Right lobe of liver (tissue), 6 donors: ENCODE measurements around the gene C14orf132. TPM values are rescaled to one million over a fixed set of nuclear protein-coding genes. Genes with fewer than 3 reads are reported as not detected.

ENCODE experiments used
- ATAC-seq, 4 donors: fragments of 200-7000 bp; cut with Tn5 transposase; one replicate each; pipeline ENCODE4 v1.9.1; 2020; ENCODE audit warnings: mild to moderate bottlenecking in 4 of 4, moderate library complexity in 4 of 4
- DNase-seq, 3 donors: peaks; one replicate each; pipeline ENCODE4 v3.0.0-alpha.2; 2020
- H3K27ac ChIP-seq, 3 donors: fragments of 200-600 bp; one replicate each; pipeline ENCODE4 v1.8.0; 2022
- H3K27me3 ChIP-seq, 2 donors: fragments of 200-600 bp; one replicate each; pipeline ENCODE4 v1.8.0; 2022
- H3K36me3 ChIP-seq, 4 donors: fragments of 200-600 bp; sonication (generic) in 1 of 4; one replicate each; pipeline versions ENCODE4 v1.5.1 to v1.8.0; 2017 to 2022; ENCODE audit warnings: control low read depth in 1 of 4
- H3K4me1 ChIP-seq, 4 donors: fragments of 200-600 bp; sonication (generic) in 1 of 4; one replicate each; pipeline versions ENCODE4 v1.5.1 to v1.8.0; 2017 to 2022; ENCODE audit warnings: control low read depth in 1 of 4
- H3K4me3 ChIP-seq, 3 donors: fragments of 200-600 bp; one replicate each; pipeline ENCODE4 v1.8.0; 2022
- H3K9me3 ChIP-seq, 4 donors: fragments of 200-600 bp; sonication (generic) in 1 of 4; one replicate each; pipeline versions ENCODE4 v1.5.1 to v1.8.0; 2017 to 2022; ENCODE audit warnings: control low read depth in 1 of 4
- POLR2A ChIP-seq: fragments of 450-650 bp; IDR thresholded peaks from one replicate; pipeline ENCODE4 v1.6.1; 2017; ENCODE audit warnings: antibody characterized with exemption, mild to moderate bottlenecking
- WGBS: methylation state at CpG from one replicate; pipeline ENCODE4 v1.1.6; 2018; ENCODE audit warnings: low coverage, low lambda C conversion rate; ENCODE audit not compliant: insufficient coverage; ENCODE audit errors: missing lambda C conversion rate; 5-methylcytosine and 5-hydroxymethylcytosine counted together
- intact Hi-C, 2 donors: fragments of 100-400 bp; cut with DNase I; formaldehyde crosslinking; loops; one replicate each; pipeline versions ENCODE4 v1.11.2 to v1.14.1; 2022
- total RNA-seq, 6 experiments: library from RNA; depleted of rRNA in 2 of 6; stranded (reverse); fragments of >200 nt in 2 of 6; fragmentation: NEBNext Ultra II Directional in 3 of 6; extraction: Animal tissue kit (Norgen Biotek cat#: 25700) in 3 of 6; gene quantifications; one replicate each; pipeline versions ENCODE4 v1.1.0 to v1.2.4, GENCODE V29; 2016 to 2023
- TF ChIP-seq, protein P1 (sequence below), 4 donors: fragments of 200-600 bp in 3 of 4; fragments of 450-650 bp in 1 of 4; IDR thresholded peaks; one replicate each; pipeline versions ENCODE4 v1.5.1 to v1.8.0; 2016 to 2022; ENCODE audit warnings: antibody characterized with exemption in 4 of 4, mild to moderate bottlenecking in 2 of 4
- donor health status: DM: no; HTN: yes; CAD: no.
- donor health status: DM: no; HTN: no; CAD: no.
- donor health status: DM: no; HTN: no; CAD: no.
- donor health status: DM: no; HTN: yes; CAD: no.
- donor health status: DM: no; HTN: yes; CAD: no.

The C14orf132 gene
- total RNA-seq, 6 experiments from 2014 or later = 1.7 to 6.9 (median 3.3) TPM

DNA sequence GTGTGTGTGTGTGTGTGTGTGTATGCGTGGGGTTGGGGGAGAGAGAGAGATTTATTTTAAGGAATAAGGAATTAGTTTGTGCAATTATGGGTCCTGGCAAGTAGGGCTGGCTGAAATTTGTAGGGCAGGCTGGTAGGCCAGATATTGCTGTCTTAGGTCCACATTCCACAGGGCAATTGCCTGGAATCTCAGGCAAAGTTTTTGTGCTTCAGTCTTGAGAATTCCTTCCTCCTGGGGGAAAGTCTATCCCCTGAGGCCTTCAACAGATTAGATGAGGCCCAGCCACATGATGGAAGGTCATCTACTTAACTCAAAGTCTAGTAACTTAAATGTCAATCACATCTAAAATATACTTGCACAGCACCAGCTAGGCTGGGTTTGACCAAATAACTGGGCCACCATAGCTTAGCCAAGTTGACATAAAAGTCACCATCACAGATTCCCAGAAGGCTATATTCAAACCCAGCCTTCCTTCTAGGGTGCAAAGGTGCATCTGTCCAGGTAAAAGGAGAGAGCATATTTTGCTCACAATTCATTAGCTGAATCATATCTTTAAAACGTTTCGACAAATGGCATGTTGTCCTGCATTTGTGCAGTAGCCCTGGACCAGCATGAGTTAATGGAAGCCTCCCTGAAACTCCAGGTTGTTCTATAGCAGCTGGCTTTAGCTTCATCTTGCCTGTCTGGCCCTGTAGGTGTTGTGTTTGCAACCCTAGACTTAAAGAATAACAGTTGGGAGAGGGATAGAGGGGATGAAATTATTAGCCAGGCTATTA lies 63.1 kb downstream of the C14orf132 start:
- Histone ChIP-seq H3K27ac (no peak overlapping the region), H3K4me1 (peaks cover 0 to 45% (median 14%) of the 10 kb centered on the region in 4 donors), H3K4me3 (no peak overlapping the region), H3K27me3 (no peaks in the 10 kb centered on the region), H3K36me3 (no peaks in the 10 kb centered on the region), H3K9me3 (no peaks in the 10 kb centered on the region)
- DNase-seq (no peak), ATAC-seq (no peak)
- TF ChIP-seq POLR2A = no peak
- intact Hi-C loops = loop anchor here (5.0 to 10.0 kb wide), 3 partner anchors 93 to 170 kb away; no protein-coding TSS in a partner anchor
- 63% methylated on average over 3 of the region's 3 CpGs for WGBS

- peaks cover 0 to 42% (median 12%) of the 10 kb centered on the region in 4 donors for H3K4me1 ChIP-seq
- no peak overlapping the region for H3K27ac ChIP-seq
- DNase-seq (no peak), ATAC-seq (no peak)
- H3K27me3 ChIP-seq = no peaks in the 10 kb centered on the region
- TF ChIP-seq, protein P1, sequence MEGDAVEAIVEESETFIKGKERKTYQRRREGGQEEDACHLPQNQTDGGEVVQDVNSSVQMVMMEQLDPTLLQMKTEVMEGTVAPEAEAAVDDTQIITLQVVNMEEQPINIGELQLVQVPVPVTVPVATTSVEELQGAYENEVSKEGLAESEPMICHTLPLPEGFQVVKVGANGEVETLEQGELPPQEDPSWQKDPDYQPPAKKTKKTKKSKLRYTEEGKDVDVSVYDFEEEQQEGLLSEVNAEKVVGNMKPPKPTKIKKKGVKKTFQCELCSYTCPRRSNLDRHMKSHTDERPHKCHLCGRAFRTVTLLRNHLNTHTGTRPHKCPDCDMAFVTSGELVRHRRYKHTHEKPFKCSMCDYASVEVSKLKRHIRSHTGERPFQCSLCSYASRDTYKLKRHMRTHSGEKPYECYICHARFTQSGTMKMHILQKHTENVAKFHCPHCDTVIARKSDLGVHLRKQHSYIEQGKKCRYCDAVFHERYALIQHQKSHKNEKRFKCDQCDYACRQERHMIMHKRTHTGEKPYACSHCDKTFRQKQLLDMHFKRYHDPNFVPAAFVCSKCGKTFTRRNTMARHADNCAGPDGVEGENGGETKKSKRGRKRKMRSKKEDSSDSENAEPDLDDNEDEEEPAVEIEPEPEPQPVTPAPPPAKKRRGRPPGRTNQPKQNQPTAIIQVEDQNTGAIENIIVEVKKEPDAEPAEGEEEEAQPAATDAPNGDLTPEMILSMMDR (IDR thresholded peaks at IDR 0.05) = no peak
- TF ChIP-seq POLR2A = no peak
- H3K36me3 ChIP-seq = no peaks in the 10 kb centered on the region
- H3K9me3 ChIP-seq = no peaks in the 10 kb centered on the region
- 75% methylated on average over 2 of the region's 2 CpGs for WGBS
- no peak overlapping the region for H3K4me3 ChIP-seq
- intact Hi-C loops = loop anchor here (5.0 to 10.0 kb wide), 3 partner anchors 92 to 169 kb away; no protein-coding TSS in a partner anchor
These were observed 63.9 kb downstream of the C14orf132 start for GRCh38 chr14:96103075-96103474.

DNA sequence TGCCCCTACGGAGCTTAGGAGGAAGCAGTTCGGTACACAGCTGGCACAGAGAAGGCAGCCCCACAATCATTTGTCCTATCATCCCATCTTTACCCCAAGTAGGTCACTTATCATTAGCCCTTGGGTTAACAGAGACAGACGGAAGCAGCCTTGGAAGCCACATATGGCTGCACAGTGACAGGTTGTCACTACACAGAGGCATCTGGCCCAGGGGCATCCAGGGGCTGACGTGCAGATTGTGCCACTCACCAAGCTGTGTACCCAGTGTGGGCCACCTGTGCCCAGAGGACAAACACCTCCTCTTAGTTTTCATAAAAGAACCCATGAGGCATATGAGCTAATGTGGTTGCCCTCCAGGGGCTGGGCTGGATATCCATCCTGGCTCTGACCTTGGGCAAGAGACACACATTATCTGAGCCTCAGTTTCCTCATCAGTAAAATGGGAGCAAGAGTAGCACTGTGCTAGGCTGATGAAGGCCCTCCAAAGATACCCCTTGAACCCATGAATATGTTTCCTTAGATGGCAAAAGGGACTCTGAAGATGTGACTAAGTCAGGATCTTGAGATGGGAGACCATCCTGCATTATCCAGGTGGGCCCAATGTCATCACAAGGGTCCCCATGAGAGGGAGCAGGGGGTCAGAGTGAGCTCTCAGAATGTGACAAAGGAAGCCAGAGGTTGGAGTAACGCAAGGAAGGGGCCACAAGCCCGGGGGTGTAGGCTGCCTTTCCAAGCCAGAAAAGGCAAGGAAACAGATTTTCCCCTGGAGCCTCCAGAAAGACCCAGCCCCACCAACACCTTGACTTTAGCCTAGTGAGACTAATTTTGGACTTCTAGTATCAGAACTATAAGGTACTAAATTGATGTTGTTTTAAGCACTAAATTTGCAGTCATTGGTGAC lies 64.6 kb downstream of the C14orf132 start:
- intact Hi-C loops = loop anchor here (5.0 to 10.0 kb wide), 3 partner anchors 91 to 168 kb away; no protein-coding TSS in a partner anchor
- no peak for DNase-seq

DNA sequence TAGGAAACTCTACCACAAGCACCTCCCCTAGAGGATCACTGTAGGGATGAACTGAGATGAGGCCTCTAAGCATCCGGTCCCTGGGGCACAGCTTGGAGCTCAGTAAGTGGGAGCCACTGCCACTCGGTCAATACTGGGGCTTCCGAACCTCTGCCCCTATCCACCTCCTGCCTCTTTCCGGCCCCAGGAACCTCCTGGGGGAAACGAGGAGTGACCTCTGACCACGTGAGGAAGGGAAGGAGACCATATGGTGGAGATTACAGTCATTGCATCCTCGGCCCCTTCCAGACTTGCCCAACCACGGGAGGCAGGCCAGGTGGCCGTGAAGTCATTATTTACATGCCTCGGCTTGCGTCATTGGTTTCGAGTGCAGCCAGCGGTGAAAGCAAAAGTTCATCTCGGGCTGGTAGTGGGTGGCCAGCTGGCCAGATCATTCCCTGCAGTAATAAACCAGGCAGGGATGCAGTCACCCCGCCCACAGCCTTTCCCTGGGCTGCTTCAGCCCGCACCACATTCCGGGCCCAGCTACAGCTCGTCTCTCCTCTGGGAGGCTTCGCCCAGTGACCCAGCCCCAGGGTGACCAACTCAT lies 65.4 kb downstream of the C14orf132 start:
- DNase-seq = peak; percentile 90 to 95 (median 93)
- intact Hi-C loops = loop anchor here (5.0 to 10.0 kb wide), 3 partner anchors 90 to 168 kb away; no protein-coding TSS in a partner anchor

More for the DNA sequence above, 64.6 kb downstream of the C14orf132 start:
- Histone ChIP-seq H3K4me1 (peaks cover 0 to 37% (median 7%) of the 10 kb centered on the region in 4 donors), H3K4me3 (no peak overlapping the region), H3K27me3 (no peaks in the 10 kb centered on the region), H3K36me3 (no peaks in the 10 kb centered on the region), H3K27ac (peak overlapping the region; percentile 57 to 81 (median 77)), H3K9me3 (no peaks in the 10 kb centered on the region)
- no peak for ATAC-seq
- WGBS = 100% methylated on average over 1 of the region's 6 CpGs
- TF ChIP-seq, protein P1 (IDR thresholded peaks at IDR 0.05) = no peak
- TF ChIP-seq POLR2A = no peak

More for the DNA sequence above, 65.4 kb downstream of the C14orf132 start:
- peak; percentile 85 to 91 (median 87) for ATAC-seq
- no peaks in the 10 kb centered on the region for H3K27me3 ChIP-seq
- H3K36me3 ChIP-seq = no peaks in the 10 kb centered on the region
- H3K9me3 ChIP-seq = no peaks in the 10 kb centered on the region
- H3K4me3 ChIP-seq = no peak overlapping the region
- H3K27ac ChIP-seq = peak overlapping the region; percentile 70 to 81 (median 77)
- WGBS = 14% methylated on average over 7 of the region's 19 CpGs
- H3K4me1 ChIP-seq = peaks cover 0 to 36% (median 7%) of the 10 kb centered on the region in 4 donors
- TF ChIP-seq, protein P1 (IDR thresholded peaks at IDR 0.05) = no peak
- peak; percentile 41 for TF ChIP-seq POLR2A
